HG03521 (cell line): ENCODE measurements around the gene UGT1A4.
"Not testable (repeated sequence)": the region's sequence is repeated elsewhere in the genome, so short reads cannot be mapped to it uniquely, and the experiment has no call there.

Source experiments
- ATAC-seq: cut with Tn5 transposase; IDR thresholded peaks from one replicate; pipeline ENCODE4 v1.9.1; 2021; ENCODE audit warnings: mild to moderate bottlenecking, moderate library complexity; ENCODE audit not compliant: unreplicated experiment

UGT1A4 gene

DNA sequence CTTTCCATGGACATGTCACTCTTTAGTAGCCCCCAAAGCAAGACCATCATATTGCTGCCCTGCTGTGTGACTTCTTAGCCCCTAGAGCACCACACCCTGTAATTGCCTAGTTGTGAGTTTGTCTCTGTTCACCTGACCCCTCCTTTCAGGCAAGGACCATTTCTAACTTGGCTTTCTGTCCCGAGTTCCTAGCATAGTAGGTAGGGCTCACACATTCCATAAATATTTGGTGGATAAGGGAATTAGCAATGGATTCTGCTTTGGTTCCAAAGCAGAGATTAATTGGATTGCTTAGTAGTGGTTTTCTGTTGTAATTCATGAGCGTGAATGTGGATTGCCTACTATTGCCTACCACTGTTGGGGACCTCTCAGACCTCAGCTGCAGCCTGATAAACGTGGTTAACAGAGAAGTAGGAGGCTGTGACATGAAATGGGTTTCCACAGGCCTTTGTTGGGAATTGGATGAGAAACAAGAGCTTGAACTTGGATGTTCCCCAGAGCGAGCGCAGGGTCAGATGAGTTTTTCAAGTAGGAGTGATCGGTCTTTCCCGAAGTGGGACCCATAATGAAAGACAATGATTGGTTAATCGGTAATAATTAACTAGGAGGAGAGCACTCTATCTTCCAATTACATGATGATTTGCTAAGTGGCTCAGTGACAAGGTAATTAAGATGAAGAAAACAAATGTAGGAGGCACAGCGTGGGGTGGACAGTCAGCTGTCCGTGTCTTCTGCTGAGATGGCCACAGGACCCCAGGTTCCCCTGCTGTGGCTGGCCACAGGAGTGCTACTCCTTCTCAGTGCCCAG, 28.1 kb downstream of the UGT1A4 start:
- ATAC-seq = no peak

- ATAC-seq = no peak
Observed at GRCh38 chr2:233747283-233747544, 28.7 kb downstream of the UGT1A4 start.

GRCh38 chr2:233750689-233751088, 32.2 kb downstream of the UGT1A4 start:
- ATAC-seq = not testable (repeated sequence)

DNA sequence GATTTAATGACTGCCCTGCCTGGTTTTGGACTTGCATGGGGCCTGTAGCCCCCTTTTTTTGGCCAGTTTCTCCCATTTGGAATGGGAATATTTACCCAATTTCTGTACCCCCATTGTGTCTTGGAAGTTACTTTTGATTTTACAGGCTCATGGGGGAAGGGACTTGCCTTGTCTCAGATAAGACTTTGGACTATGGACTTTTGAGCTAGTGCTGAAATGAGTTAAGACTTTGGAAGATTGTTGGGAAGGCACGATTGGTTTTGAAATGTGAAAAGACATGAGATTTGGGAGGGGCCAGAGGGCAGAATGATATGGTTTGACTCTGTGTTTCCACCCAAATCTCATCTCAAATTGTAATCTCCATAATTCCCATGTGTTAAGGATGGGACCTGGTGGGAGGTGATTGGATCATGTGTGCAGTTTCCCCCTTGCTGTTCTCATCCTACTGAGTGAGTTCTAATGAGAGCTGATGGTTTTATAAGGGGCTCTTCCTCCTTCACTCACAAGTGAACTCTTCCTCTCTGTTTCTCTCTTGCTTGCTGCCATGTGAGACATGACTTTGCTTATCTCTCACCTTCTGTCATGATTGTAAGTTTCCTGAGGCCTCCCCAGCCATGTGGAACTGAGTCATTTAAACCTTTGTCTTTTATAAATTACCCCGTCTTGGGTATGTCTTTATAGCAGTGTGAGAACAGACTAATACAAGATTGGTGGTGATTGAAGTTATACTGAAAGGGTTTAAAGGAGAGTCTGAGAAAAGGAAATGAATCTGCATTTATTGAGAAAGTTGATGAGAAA, 32.9 kb downstream of the UGT1A4 start:
- not testable (repeated sequence) for ATAC-seq

- ATAC-seq = no peak
Observed at GRCh38 chr2:233754872-233755611, 36.5 kb downstream of the UGT1A4 start.

- no peak for ATAC-seq
Observed at GRCh38 chr2:233756429-233757081, 38.0 kb downstream of the UGT1A4 start.

DNA sequence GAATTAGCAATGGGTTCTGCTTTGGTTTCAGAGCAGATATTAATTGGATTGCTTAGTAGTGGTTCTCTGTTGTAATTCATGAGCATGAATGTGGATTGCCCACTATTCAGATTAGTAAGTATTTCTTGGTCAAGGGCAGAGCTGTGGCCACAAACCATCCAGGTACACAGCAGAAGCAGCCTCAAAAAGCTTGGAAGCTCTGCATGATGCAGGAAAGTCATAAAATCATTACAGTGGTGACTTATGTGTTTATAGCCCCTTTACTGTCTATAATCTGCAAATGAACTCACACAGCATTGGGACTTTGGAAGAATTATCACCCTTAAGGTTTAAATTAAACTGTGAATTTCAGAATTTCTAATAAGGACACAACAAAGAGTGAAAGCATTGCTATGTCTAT, 39.6 kb downstream of the UGT1A4 start:
- ATAC-seq = no peak

DNA sequence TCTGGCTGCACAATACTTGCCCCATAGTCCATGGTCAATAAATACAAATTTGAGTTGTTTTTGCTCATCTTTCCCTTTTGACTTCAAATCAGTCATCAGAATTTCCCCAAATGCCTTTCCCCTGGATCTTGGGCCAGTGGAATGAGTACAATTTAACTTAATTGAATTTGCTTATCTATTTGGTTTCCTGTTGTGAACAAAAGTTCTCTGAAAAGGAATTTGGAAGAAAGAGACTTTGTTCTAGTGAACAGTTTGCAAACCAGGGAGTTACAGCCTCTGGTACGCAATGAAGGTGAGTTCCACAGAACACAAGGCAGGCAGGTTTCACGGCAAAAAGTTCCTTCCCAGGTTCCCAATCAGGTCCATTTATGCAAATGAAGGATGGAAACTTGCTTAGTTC, 40.3 kb downstream of the UGT1A4 start:
- no peak for ATAC-seq

GRCh38 chr2:233760043-233760442, 41.5 kb downstream of the UGT1A4 start, which contains the start of gene UGT1A1:
Gene UGT1A1, plus strand, starts transcription at chr2:233760270. Its CDS starts 18 bp downstream, at chr2:233760288.
- no peak for ATAC-seq

DNA sequence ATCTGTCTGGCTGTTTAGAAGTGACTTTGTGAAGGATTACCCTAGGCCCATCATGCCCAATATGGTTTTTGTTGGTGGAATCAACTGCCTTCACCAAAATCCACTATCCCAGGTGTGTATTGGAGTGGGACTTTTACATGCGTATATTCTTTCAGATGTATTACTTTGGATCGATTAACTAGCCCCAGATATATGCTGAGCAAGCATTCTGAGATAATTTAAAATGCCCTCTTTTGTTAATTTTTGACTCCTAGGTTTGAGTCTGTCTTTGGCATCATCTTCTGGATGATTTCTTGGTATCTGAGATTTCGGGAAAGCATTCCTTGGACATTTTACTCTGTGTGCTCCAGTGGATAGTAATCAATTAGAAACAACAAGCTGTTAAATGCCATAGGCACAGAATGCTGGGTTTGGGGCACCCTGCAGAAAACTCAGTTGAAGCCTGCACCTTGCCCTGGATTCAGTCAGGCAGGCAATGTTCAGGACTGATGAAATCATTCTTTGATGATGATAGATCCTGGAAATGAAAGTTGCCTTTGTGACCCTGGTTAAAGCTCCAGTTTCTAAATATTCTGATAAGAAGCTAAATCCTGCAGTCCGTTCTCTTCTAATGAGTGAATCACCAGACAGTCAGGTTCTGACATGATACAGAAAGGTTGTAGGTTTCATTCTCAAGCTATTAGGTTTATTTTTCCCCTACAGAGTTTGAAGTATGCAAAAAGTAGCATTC, 42.7 kb downstream of the UGT1A4 start:
- ATAC-seq = no peak

DNA sequence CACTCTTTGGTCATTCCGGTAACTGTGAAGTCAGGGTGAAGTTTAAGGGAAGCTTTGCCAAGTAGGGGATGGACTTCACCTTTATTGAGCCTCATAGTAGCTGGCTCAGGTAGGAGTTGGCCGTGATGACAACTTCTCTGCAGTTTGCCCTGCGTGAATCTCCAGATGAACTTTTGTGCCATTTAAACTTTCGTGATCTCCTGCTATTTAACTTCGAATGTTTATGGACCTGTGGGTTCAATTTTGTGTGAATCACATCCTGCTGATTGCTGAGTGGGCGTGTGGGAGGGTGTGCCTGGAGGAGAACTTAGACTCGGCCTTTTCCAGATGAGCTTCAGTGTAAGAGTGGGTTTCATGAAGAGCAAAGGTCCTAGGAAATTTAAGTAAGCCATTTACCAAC, 45.7 kb downstream of the UGT1A4 start:
- no peak for ATAC-seq

DNA sequence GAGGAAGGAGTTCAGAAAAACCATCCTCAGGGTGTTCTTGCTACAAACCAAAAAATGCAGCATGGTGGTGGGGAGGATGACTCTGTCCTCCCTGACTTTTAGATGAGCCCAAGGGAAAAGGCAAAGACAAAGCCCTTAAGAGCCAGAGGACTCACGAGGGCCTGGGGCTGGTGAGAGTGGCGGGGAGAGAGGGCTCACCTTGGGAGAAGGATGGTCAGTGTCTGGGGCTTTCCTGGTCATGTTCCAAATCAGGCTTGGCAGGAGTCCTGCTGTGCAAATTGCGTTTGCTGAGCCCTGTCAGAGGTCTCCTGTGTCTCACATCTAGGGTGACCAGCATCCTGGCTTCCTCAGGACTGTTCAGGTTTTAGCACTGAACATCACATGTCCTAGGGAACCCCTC, 46.2 kb downstream of the UGT1A4 start:
- ATAC-seq = no peak

DNA sequence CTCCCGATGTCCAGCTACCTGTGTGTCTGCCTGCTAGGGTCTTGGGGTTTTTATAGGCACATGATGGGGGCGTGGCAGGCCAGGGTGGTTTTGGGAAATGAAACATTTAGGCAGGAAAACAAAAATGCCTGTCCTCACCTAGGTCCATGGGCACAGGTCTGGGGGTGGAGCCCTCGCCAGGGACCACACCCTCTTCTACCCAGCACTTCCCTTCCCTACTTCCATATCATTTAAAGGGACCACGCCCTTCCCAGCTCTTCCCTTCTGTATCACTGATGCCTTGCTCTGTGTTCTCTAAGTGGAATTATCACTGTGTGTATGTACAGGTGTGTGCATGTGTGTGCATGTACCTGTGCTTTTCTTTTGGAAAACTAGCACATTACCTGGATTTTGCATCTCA, 47.9 kb downstream of the UGT1A4 start:
- no peak for ATAC-seq

- no peak for ATAC-seq
Observed at GRCh38 chr2:233768076-233768475, 49.5 kb downstream of the UGT1A4 start.

DNA sequence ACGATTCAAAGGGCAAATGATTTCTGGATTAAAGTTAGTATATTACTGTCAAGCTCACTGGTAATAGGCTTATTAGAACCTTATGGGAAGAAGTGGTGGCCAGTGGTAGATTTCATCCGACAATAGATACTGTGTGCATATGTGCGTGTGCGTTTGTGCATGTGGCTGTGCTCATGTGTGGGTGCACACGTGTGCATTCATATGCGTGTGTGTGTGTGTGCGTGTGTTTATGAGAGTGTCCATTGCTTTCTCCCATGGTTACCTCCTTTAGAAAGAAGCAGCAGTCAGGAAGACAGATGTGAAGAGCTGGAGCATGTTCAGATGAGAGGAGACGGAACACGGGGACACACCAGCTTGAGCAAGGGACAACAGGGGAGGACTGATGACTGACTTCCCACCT, 50.7 kb downstream of the UGT1A4 start:
- no peak for ATAC-seq

DNA sequence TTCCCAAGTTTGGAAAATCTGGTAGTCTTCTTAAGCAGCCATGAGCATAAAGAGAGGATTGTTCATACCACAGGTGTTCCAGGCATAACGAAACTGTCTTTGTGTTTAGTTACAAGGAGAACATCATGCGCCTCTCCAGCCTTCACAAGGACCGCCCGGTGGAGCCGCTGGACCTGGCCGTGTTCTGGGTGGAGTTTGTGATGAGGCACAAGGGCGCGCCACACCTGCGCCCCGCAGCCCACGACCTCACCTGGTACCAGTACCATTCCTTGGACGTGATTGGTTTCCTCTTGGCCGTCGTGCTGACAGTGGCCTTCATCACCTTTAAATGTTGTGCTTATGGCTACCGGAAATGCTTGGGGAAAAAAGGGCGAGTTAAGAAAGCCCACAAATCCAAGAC, 53.6 kb downstream of the UGT1A4 start:
- no peak for ATAC-seq

DNA sequence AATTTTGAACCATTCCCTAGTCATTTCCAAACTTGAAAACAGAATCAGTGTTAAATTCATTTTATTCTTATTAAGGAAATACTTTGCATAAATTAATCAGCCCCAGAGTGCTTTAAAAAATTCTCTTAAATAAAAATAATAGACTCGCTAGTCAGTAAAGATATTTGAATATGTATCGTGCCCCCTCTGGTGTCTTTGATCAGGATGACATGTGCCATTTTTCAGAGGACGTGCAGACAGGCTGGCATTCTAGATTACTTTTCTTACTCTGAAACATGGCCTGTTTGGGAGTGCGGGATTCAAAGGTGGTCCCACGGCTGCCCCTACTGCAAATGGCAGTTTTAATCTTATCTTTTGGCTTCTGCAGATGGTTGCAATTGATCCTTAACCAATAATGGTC, 54.0 kb downstream of the UGT1A4 start:
- ATAC-seq = no peak

DNA sequence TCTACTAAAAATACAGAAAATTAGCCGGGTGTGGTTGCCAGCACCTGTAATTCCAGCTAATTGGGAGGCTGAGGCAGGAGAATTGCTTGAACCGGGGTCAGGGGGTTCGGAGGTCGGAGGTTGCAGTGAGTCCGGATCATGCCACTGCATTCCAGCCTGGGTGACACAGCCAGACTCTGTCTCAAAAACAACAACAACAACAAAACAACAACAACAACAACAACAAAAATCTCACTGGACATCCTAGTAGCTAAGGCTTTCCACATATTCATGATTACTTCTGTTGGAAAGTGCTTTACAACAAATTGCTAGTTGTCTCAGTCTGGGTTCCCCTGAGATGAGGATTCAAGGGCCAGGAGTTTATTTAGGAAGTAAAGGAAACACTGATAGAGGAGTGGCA, 55.3 kb downstream of the UGT1A4 start:
- no peak for ATAC-seq

DNA sequence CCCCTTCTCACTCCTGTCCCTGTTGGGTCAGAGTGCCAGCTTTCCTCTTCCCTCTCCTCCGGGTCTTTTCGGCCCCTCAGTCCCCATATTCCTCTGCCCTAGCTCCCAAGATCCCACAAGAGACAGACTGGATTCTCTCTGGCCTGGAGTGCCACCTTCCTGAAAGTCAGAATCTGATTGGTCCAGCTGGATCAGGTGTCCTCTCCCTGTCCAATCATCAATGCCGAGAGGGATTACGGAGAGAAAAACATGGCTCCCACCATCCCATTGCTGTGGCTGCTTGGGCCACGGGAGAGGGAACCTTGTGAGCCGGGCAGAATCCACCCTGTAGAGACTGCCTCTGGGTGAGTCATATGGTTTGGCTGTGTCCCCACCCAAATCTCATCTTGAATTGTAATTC, 56.9 kb downstream of the UGT1A4 start:
- ATAC-seq = no peak

DNA sequence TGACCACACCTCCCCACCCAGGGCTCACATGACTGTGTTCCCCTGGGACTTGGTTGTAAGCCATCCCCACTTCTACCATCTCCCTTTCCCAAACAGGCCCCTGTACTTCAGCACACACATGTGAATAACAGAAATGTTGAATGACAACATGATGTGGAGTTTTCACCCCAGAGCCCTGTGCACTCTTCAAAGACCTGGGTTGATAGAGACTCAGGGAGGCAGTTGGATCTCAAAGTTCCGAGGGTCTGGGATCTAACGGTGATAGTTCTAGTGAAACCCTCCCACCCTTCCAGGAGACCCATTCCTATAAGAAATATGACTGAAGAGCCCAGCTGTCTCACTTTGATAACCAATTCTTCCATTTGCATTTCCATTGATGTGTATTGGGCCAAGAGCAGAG, 59.5 kb downstream of the UGT1A4 start, which contains the start of gene MROH2A:
TSS of gene MROH2A (plus strand) at position 301 of the 400 bp plus-strand sequence. CDS start 1,029 bp downstream, outside the sequence.
- ATAC-seq = no peak
